GM19099 (cell line): Measurements from ENCODE around the gene TENM4.

ENCODE experiments used
- POLR2A ChIP-seq: IDR thresholded peaks from 3 replicates; pipeline ENCODE4 v1.6.1; 2011; ENCODE audit warnings: low read depth; ENCODE audit not compliant: insufficient read length; ENCODE audit errors: extremely low read depth

Gene TENM4

GRCh38 chr11:78952175-78952574 is 488.7 kb downstream of the TENM4 start:
- no peak for TF ChIP-seq POLR2A

DNA sequence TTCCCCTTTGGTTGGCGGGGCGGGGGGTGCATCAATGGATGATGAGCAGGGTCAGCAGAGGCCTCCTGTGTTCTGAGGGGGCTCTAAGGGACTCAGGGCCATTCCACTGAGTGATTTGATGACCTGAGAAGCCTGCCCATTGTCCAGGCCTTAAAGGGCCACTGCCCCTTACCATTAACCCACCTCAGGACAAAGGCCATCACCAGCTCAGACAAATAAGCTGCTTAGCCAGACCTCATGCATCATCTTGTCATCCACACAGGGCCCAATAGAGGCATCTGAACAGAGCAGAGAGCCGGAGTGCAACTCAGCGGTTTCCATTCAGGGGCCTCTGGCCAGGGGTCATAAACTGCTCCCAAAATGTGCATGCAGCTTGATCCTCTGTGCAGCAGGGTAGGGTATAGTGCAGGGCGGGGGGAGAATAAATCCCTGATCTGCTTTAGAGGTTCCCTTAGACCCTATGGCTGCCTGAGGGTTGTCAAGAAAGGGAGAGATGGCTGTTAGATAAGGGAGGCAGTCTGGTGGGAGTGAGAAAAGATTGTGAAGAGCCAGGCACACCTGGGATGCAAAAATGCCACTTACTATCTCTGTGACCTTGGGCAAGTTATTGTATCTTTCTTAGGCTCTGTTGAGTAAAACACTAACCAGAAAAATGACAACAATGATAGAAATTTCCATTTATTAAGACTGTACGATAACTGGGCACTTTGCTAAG is 490.7 kb downstream of the TENM4 start:
- TF ChIP-seq POLR2A = no peak

- no peak for TF ChIP-seq POLR2A
These were observed 493.6 kb downstream of the TENM4 start for GRCh38 chr11:78946945-78947902.

- no peak for TF ChIP-seq POLR2A
These were observed 497.0 kb downstream of the TENM4 start for GRCh38 chr11:78943841-78944240.

DNA sequence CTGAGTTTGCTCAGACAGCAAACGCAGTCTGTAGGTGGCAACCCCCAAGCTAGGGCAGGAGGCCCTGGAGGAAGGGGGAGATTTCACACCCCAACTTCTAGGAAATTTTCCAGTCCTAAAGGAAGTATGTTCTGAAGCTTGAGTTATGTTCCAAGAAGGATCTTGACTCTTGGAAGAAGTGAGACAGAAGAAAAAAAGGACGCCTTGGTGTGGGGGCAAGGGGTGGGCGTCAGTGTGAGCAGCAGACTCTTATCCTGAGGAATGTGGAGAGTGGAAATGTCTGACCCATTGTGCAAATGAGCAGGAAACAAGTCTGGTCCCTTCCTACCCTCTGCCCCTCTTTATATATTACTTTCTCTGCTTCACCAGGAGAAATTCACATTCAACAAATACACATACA is 497.7 kb downstream of the TENM4 start:
- TF ChIP-seq POLR2A = no peak

DNA sequence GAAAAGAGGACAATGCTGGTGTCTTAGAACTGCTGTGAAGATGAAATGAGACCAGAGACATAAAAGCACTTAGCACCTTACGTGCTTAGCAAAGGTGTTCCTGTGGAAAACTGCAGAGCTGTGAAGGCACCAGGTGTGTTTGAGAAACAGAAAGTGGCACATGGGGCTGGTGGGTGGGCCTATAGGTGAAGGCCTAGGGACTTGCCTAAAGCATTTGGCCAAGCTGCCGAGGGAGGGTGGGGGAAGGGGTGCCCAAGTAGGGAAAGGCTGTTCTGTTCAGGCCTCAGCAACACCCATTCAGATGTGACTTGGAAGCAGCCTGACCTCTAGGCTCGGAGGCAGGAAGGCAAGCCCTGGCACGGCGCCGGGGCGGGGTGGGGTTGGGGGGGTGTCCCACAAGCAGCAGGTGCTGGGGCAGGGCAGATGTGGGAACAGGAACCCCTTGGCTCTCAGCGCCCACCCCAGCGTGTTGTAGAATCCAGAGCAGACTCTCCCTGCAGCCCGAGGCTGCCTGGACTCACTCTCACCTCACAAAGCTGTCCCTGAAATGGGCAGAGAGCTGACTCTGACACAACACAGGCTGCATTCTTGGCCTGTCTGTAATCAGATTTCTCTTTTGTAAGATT is 499.5 kb downstream of the TENM4 start:
- no peak for TF ChIP-seq POLR2A

DNA sequence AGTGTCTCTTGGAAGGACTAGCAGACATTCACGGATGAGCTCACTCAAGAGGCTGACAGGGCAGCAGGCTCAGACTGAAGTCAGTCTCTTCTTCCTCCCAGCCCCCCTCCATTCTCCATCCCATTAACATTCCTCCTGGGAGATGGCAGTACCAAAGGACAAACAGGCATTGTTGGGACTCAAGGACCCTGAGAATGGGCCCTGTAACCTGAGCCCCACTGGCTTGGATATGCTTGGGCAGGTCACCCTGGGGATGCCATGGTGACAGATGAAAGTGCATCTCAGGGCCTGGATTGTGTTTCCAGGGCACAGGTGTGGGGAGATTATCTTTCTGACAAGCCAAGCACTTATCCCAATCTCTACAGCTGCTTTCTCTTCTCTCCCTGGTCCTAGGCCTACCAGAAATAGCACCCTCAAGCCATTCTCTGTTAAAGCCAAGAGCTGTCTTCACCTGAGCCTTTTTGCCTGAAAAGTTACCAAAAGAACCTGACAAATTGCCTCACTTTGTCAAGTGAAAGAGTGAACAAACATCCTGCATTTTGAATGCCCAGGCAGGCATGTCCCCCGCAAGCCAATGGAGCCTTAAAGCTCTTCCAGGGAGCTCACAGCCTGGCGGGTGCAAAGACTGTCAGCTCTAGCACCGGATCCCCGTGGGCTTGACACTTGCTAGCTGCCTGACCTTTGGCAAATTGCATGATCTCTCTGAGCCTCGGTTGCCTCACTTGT is 500.2 kb downstream of the TENM4 start:
- TF ChIP-seq POLR2A = no peak

- no peak for TF ChIP-seq POLR2A
These were observed 501.9 kb downstream of the TENM4 start for GRCh38 chr11:78938971-78939370.

GRCh38 chr11:78938036-78938435 is 502.8 kb downstream of the TENM4 start:
- TF ChIP-seq POLR2A = no peak

DNA sequence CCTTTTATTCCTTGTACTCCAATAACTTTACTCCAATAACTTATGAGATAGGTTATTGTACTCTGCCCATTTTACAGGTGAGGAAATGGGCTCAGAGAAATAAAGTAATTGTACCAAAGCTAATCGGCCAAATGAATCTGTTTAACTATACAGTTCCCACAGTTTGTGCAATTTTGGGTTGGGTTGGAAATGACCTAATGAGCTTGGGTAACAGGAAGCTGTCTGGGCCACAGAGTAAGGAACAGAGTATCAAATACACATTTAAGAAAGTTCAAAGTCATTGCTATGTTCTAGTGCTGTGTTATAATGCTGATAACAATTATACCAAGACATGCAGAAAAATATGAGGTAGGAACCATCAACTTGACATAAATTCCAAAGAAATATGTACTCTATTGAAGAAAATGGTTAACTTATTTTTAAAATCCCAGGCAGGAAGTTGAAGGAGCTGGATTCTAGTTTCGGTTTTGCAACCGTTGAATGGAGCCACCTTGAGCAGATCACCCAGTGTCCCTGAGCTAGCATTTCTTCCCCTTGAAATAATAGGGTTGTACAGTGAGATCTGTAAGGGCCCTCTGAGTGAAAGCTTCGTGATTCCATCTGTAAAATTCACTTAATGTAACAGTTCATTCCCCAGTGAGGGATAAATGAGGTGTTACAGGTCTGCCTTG is 505.3 kb downstream of the TENM4 start:
- no peak for TF ChIP-seq POLR2A

GRCh38 chr11:78933350-78933749 is 507.5 kb downstream of the TENM4 start:
- no peak for TF ChIP-seq POLR2A

DNA sequence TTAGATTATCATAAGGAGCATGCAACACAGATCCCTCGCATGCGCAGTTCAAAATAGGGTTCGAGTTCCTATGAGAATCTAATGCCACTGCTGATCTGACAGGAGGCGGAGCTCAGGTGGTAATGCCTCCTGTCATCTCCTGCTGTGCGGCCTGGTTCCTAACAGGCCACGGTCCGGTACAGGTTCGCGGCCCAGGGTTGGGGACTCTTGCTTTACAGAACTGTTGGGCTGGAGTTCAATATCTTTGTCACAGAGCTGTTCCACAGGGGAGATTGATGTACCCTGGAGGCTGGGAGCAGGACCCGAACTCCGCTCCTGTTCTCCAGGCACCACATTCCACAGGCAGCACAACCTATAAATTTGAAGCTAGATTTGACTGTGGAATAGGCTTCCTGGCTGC is 508.1 kb downstream of the TENM4 start:
- TF ChIP-seq POLR2A = no peak

DNA sequence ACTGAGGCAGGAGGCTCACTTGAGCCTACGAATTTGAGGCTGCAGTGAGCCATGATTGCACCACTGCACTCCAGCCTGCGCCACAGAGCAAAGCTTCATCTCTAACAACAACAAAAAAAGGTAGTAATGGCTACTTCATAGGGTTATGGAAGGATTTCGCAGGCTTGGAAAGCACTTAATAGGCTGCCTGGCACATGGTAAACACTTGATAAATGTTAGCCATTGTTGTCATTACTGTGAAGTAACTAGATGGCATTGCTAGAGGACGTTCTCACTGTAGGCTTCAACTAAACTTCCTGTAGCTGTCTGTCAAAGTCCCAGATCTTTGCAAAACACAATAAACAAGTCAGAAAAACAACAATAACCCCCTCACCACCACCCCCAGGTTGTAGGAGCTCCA is 508.9 kb downstream of the TENM4 start:
- TF ChIP-seq POLR2A = no peak

GRCh38 chr11:78930810-78931523 is 509.9 kb downstream of the TENM4 start:
- no peak for TF ChIP-seq POLR2A
